Loucy (cell line): ENCODE measurements around the gene KIAA0408.

ENCODE experiments used
- H2AFZ ChIP-seq: fragments of 200-600 bp; sonication (generic); 2 replicates; pipeline ENCODE4 v1.6.0; 2016; ENCODE audit warnings: antibody characterized with exemption, mild to moderate bottlenecking, low read length, moderate library complexity
- H3F3A ChIP-seq: fragments of 200-600 bp; 2 replicates; pipeline ENCODE4 v1.6.0; 2016; ENCODE audit warnings: antibody characterized with exemption, low read depth, mild to moderate bottlenecking
- H3K27me3 ChIP-seq: fragments of 200-600 bp; sonication (generic); 2 replicates; pipeline ENCODE4 v1.6.1; 2014; ENCODE audit warnings: low read length, mild to moderate bottlenecking; ENCODE audit not compliant: insufficient read depth, poor library complexity, severe bottlenecking
- H3K36me3 ChIP-seq: fragments of 200-600 bp; sonication (generic); 2 replicates; pipeline ENCODE4 v1.6.1; 2016; ENCODE audit warnings: low read length; ENCODE audit not compliant: insufficient read depth
- H3K4me1 ChIP-seq: fragments of 200-600 bp; sonication (generic); 2 replicates; pipeline ENCODE4 v1.5.1; 2014; ENCODE audit warnings: low read length, mild to moderate bottlenecking; ENCODE audit not compliant: insufficient read depth, poor library complexity, severe bottlenecking
- H3K4me2 ChIP-seq: fragments of 200-600 bp; sonication (generic); 2 replicates; pipeline ENCODE4 v1.6.0; 2014; ENCODE audit warnings: antibody characterized with exemption, low read length, low read depth, mild to moderate bottlenecking; ENCODE audit not compliant: poor library complexity, severe bottlenecking
- H3K4me3 ChIP-seq: fragments of 200-600 bp; sonication (generic); 2 replicates; pipeline ENCODE4 v1.5.1; 2014; ENCODE audit warnings: low read length, mild to moderate bottlenecking, mixed read lengths; ENCODE audit not compliant: poor library complexity, severe bottlenecking
- H3K79me2 ChIP-seq: fragments of 200-600 bp; sonication (generic); 2 replicates; pipeline ENCODE4 v1.6.1; 2014; ENCODE audit warnings: low read length; ENCODE audit not compliant: insufficient read depth
- H3K9ac ChIP-seq: fragments of 200-600 bp; sonication (generic); 2 replicates; pipeline ENCODE4 v1.6.0; 2014; ENCODE audit warnings: mild to moderate bottlenecking, low read depth, low read length, moderate library complexity; ENCODE audit not compliant: poor library complexity, severe bottlenecking
- H3K9me2 ChIP-seq: fragments of 200-600 bp; sonication (generic); replicated peaks from 2 replicates; pipeline ENCODE4 v1.6.1; 2016; ENCODE audit warnings: low read depth, low read length, mixed read lengths
- H3K9me3 ChIP-seq: fragments of 200-600 bp; sonication (generic); 2 replicates; pipeline ENCODE4 v1.6.1; 2014; ENCODE audit warnings: mild to moderate bottlenecking, antibody characterized with exemption, low read length, low read depth; ENCODE audit not compliant: insufficient read depth
- H4K20me1 ChIP-seq: fragments of 200-600 bp; sonication (generic); 2 replicates; pipeline ENCODE4 v1.6.0; 2014; ENCODE audit warnings: antibody characterized with exemption, low read length, mild to moderate bottlenecking; ENCODE audit not compliant: insufficient read depth, poor library complexity, severe bottlenecking
- EZH2phosphoT487 ChIP-seq: fragments of 200-600 bp; IDR thresholded peaks from 2 replicates; pipeline ENCODE4 v1.6.1; 2018; ENCODE audit warnings: antibody characterized with exemption, mild to moderate bottlenecking, moderate library complexity, borderline replicate concordance
- TF ChIP-seq, protein P1 (sequence below): fragments of 200-600 bp; sonication (generic); conservative IDR thresholded peaks from 2 replicates; pipeline ENCODE4 v1.5.1; 2014; ENCODE audit warnings: mild to moderate bottlenecking, antibody characterized with exemption, low read length

KIAA0408 gene

GRCh38 chr6:127481111-127481510 lies 21.9 kb upstream of the KIAA0408 start:
- no peaks in the 10 kb centered on the region for H4K20me1 ChIP-seq
- no peaks in the 10 kb centered on the region for H3K27me3 ChIP-seq
- H3K36me3 ChIP-seq = peaks cover 37% of the 10 kb centered on the region; the same call in 1 of the 2 replicates
- peaks cover 17% of the 10 kb centered on the region for H3K4me1 ChIP-seq
- H3K9me3 ChIP-seq = no peaks in the 10 kb centered on the region
- no peak overlapping the region for H2AFZ ChIP-seq
- H3K4me2 ChIP-seq = no peak overlapping the region
- H3K9me2 ChIP-seq = no peaks in the 10 kb centered on the region
- H3K9ac ChIP-seq = no peak overlapping the region
- no peaks in the 10 kb centered on the region for H3K79me2 ChIP-seq
- no peak overlapping the region for H3K4me3 ChIP-seq
- TF ChIP-seq, protein P1, sequence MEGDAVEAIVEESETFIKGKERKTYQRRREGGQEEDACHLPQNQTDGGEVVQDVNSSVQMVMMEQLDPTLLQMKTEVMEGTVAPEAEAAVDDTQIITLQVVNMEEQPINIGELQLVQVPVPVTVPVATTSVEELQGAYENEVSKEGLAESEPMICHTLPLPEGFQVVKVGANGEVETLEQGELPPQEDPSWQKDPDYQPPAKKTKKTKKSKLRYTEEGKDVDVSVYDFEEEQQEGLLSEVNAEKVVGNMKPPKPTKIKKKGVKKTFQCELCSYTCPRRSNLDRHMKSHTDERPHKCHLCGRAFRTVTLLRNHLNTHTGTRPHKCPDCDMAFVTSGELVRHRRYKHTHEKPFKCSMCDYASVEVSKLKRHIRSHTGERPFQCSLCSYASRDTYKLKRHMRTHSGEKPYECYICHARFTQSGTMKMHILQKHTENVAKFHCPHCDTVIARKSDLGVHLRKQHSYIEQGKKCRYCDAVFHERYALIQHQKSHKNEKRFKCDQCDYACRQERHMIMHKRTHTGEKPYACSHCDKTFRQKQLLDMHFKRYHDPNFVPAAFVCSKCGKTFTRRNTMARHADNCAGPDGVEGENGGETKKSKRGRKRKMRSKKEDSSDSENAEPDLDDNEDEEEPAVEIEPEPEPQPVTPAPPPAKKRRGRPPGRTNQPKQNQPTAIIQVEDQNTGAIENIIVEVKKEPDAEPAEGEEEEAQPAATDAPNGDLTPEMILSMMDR = no peak
- no peak for TF ChIP-seq EZH2phosphoT487
- H3F3A ChIP-seq = no peaks in the 10 kb centered on the region

DNA sequence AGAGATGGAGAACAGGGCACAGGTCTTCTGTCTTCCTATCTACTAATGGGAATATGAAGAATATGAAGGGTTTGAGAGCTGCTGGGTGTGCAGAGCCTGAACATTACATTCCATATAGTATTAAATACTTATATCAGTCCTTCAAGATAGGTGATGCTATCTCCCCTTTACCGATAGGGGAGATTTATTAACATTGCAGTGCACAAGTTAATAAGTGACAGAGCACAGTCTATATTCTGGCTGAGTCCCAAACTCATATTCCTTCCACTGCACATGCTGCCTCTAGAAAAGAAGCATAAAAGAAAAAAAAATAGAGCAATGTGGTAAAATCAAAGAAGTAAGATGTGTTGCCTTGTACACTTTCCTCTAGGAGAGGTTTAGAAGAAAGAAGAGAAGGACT lies 18.5 kb upstream of the KIAA0408 start:
- Histone ChIP-seq H3F3A (no peaks in the 10 kb centered on the region), H3K9me3 (no peaks in the 10 kb centered on the region), H3K27me3 (no peaks in the 10 kb centered on the region), H2AFZ (no peak overlapping the region), H4K20me1 (no peaks in the 10 kb centered on the region), H3K4me1 (no peaks in the 10 kb centered on the region), H3K9me2 (no peaks in the 10 kb centered on the region), H3K4me3 (no peak overlapping the region), H3K79me2 (no peaks in the 10 kb centered on the region), H3K4me2 (no peak overlapping the region), H3K9ac (no peak overlapping the region), H3K36me3 (peaks cover 57% of the 10 kb centered on the region; the same call in 1 of the 2 replicates)
- no peak for TF ChIP-seq EZH2phosphoT487

DNA sequence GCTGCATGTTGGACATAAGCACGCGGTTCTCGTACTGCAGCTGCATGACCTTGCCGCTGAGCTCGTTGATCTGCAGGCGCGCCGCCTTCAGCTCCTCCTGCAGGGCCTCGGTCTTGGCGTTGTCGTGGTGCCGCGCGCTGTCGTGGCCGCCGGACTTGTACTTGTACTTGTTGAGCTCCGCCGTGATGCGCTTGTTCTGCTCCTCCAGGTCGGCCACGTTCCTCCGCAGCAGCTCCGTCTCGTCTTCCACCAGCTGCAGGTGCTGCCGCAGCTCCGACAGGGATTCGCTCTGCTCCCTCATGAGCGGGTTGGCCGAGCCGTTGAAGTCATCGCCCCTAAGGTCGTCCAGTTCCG lies 16.6 kb upstream of the KIAA0408 start:
- no peak overlapping the region for H2AFZ ChIP-seq
- H3K79me2 ChIP-seq = no peaks in the 10 kb centered on the region
- H3K9me2 ChIP-seq = no peaks in the 10 kb centered on the region
- no peak overlapping the region for H3K9ac ChIP-seq
- H3F3A ChIP-seq = no peaks in the 10 kb centered on the region
- no peak overlapping the region for H3K4me3 ChIP-seq
- H3K27me3 ChIP-seq = no peaks in the 10 kb centered on the region
- no peak for TF ChIP-seq EZH2phosphoT487
- TF ChIP-seq, protein P1 = no peak
- H4K20me1 ChIP-seq = no peaks in the 10 kb centered on the region
- H3K4me1 ChIP-seq = no peaks in the 10 kb centered on the region
- no peaks in the 10 kb centered on the region for H3K9me3 ChIP-seq
- H3K36me3 ChIP-seq = peaks cover 48% of the 10 kb centered on the region; the same call in 1 of the 2 replicates
- no peak overlapping the region for H3K4me2 ChIP-seq

DNA sequence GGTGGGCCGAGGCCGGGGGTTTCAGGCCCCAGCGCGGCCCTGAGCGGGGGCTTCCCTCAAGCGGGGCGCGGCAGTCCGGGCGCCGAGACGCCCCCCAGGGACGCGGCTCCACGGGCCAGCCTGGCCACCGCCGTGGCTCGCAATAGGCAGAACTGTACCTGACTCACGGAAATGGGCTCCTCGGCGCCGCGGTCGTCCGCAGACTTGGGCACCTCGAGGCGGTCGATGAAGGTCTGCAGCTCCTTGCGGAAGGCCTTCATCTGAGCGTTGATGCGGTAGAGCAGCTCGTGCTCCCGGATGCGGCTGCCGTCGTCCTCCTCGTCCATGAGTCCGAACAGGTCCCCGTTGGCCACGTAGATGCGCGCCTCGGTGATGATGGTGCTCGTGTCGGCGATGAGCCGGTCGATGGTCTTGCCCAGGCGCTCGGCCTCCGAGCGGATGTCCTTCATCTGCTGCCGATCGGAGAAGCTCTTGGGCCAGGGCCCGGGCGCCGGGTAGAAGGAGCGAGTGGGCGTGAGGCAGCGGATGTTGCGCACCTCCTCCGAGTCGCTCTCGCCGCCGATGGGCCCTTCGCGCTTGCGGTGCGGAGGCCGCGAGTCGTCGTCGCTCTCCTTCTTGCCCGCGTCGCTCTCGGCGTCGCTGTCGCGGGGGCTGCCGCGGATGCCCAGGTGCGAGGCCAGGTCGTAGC lies 16.1 kb upstream of the KIAA0408 start:
- Histone ChIP-seq H3K79me2 (no peaks in the 10 kb centered on the region), H2AFZ (no peak overlapping the region), H3K36me3 (peaks cover 46% of the 10 kb centered on the region; the same call in 1 of the 2 replicates), H3F3A (no peaks in the 10 kb centered on the region), H3K4me1 (no peaks in the 10 kb centered on the region), H4K20me1 (no peaks in the 10 kb centered on the region), H3K4me3 (no peak overlapping the region), H3K27me3 (no peaks in the 10 kb centered on the region), H3K9me2 (no peaks in the 10 kb centered on the region), H3K4me2 (no peak overlapping the region), H3K9me3 (no peaks in the 10 kb centered on the region), H3K9ac (no peak overlapping the region)
- no peak for TF ChIP-seq EZH2phosphoT487
- TF ChIP-seq, protein P1 = no peak
